Measurements from ENCODE around the gene DYNLT2. TPM values are rescaled to one million over a fixed set of nuclear protein-coding genes. Genes with fewer than 3 reads are reported as not detected.
"Not testable (repeated sequence)": the region's sequence is repeated elsewhere in the genome, so short reads cannot be mapped to it uniquely, and the experiment has no call there.

The DYNLT2 gene
- total and polyA plus RNA-seq, 2 donors from 2014 or later: 1.9 to 2.6 TPM

DNA sequence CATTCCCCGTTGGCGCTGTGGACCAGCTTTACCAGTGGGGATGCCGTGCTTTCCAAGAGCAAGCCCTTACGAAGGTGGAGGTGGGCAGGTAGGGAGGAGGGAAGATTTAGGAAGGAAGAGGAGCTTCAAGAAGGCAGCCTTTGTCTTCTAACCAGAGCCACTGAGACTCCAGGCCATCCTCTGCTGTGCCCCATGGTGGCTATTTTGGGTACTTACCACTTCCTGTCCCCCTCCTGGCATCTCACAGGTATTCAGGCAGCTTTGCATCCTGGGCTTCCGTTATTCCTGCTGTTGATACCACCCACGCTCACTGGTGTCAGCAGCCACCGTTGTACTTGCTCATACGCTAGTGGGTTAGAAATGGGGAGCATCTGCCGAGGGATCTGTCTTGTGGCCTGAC, 23.0 kb upstream of the DYNLT2 start:
- Histone ChIP-seq H3K9me3 (ENCODE audit: control insufficient read depth in 2 of 3, insufficient read depth in 1 of 3, low read length in 3 of 3) (no peaks in the 10 kb centered on the region), H3K27ac (ENCODE audit: low read depth in 2 of 2, low read length in 2 of 2) (no peak overlapping the region), H3K4me3 (ENCODE audit: low read length in 3 of 3) (no peak overlapping the region), H3K36me3 (ENCODE audit: control insufficient read depth in 2 of 3, insufficient read depth in 3 of 3, low read length in 3 of 3) (peaks cover 2 to 36% (median 28%) of the 10 kb centered on the region in 3 donors), H3K27me3 (ENCODE audit: control insufficient read depth, insufficient read depth, low read length) (no peaks in the 10 kb centered on the region), H3K9ac (ENCODE audit: low read length in 3 of 3) (no peak overlapping the region), H3K4me1 (ENCODE audit: control insufficient read depth in 2 of 3, insufficient read depth in 2 of 3, low read depth in 1 of 3, low read length in 3 of 3) (no peaks in the 10 kb centered on the region)
- intact Hi-C loops (cut with DNase I): no loop called here
- DNase-seq: no peak
- no peak for TF ChIP-seq CTCF (IDR thresholded peaks at IDR 0.05; ENCODE audit: borderline replicate concordance, extremely low read depth, insufficient read depth)
- FAIRE-seq: no peak

DNA sequence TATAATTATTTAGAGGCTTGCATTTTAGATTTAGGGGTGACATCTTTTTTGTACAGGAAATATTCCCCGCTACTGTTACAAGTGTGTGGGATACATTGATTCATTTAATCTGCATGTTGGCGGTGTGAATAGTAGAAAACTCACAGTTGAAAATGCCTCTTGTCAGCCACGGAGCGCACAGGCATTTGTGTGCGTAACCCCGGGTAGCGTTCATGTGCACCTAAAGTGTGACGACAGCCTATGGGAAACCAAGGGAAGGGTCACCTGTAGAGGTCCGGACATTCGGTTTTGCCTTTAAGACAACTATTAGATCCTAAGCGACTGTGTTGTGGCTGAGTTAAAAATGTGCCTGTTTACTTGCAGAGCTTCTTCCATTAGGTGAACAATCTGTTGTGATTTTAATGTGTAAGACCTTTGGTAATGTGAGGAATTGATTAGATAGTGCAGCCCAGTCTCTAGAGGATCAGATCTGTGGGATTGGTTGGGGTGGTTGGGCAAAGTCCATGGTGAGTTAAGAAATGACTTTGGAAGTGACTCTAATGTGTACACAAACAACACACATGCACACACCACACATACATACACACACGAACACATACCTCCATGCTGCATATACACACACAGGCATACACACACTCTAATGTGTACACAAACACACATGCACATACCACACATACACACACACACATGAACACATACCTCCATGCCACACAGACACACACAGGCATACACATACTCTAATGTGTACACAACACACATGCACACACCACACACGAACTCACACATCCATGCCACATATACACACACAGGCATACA, 15.8 kb upstream of the DYNLT2 start:
- no peaks in the 10 kb centered on the region for H3K27me3 ChIP-seq (ENCODE audit: control insufficient read depth, insufficient read depth, low read length)
- no peak overlapping the region for H3K4me3 ChIP-seq (ENCODE audit: low read length in 3 of 3)
- H3K4me1 ChIP-seq (ENCODE audit: control insufficient read depth in 2 of 3, insufficient read depth in 2 of 3, low read depth in 1 of 3, low read length in 3 of 3): no peaks in the 10 kb centered on the region
- no peak overlapping the region for H3K9ac ChIP-seq (ENCODE audit: low read length in 3 of 3)
- H3K27ac ChIP-seq (ENCODE audit: low read depth in 2 of 2, low read length in 2 of 2): no peak overlapping the region
- intact Hi-C loops (cut with DNase I): no loop called here
- no peaks in the 10 kb centered on the region for H3K9me3 ChIP-seq (ENCODE audit: control insufficient read depth in 2 of 3, insufficient read depth in 1 of 3, low read length in 3 of 3)
- peaks cover 7 to 34% (median 22%) of the 10 kb centered on the region in 3 donors for H3K36me3 ChIP-seq (ENCODE audit: control insufficient read depth in 2 of 3, insufficient read depth in 3 of 3, low read length in 3 of 3)
- DNase-seq: no peak
- no peak for TF ChIP-seq CTCF (IDR thresholded peaks at IDR 0.05; ENCODE audit: borderline replicate concordance, extremely low read depth, insufficient read depth)
- FAIRE-seq: no peak

- Histone ChIP-seq H3K9me3 (ENCODE audit: control insufficient read depth in 2 of 3, insufficient read depth in 1 of 3, low read length in 3 of 3) (no peaks in the 10 kb centered on the region), H3K4me3 (ENCODE audit: low read length in 3 of 3) (no peak overlapping the region), H3K9ac (ENCODE audit: low read length in 3 of 3) (no peak overlapping the region), H3K27me3 (ENCODE audit: control insufficient read depth, insufficient read depth, low read length) (no peaks in the 10 kb centered on the region), H3K27ac (ENCODE audit: low read depth in 2 of 2, low read length in 2 of 2) (no peak overlapping the region), H3K4me1 (ENCODE audit: control insufficient read depth in 2 of 3, insufficient read depth in 2 of 3, low read depth in 1 of 3, low read length in 3 of 3) (no peaks in the 10 kb centered on the region), H3K36me3 (ENCODE audit: control insufficient read depth in 2 of 3, insufficient read depth in 3 of 3, low read length in 3 of 3) (peaks cover 7 to 30% (median 19%) of the 10 kb centered on the region in 3 donors)
- intact Hi-C loops (cut with DNase I): no loop called here
- no peak for FAIRE-seq
- no peak for TF ChIP-seq CTCF (IDR thresholded peaks at IDR 0.05; ENCODE audit: borderline replicate concordance, extremely low read depth, insufficient read depth)
- peak in 2 of 5 donors; percentile 26 to 69 for DNase-seq
Observed at GRCh38 chr6:169766232-169766631, 14.9 kb upstream of the DYNLT2 start.

GRCh38 chr6:169765789-169766188, 14.4 kb upstream of the DYNLT2 start:
- H3K27ac ChIP-seq (ENCODE audit: low read depth in 2 of 2, low read length in 2 of 2); H3K4me3 ChIP-seq (ENCODE audit: low read length in 3 of 3); H3K9ac ChIP-seq (ENCODE audit: low read length in 3 of 3); H3K4me1 ChIP-seq (ENCODE audit: control insufficient read depth in 2 of 3, insufficient read depth in 2 of 3, low read depth in 1 of 3, low read length in 3 of 3); intact Hi-C loops (cut with DNase I); H3K27me3 ChIP-seq (ENCODE audit: control insufficient read depth, insufficient read depth, low read length); H3K9me3 ChIP-seq (ENCODE audit: control insufficient read depth in 2 of 3, insufficient read depth in 1 of 3, low read length in 3 of 3); FAIRE-seq; DNase-seq: not testable (repeated sequence)
- peaks cover 7 to 31% (median 22%) of the 10 kb centered on the region in 3 donors for H3K36me3 ChIP-seq (ENCODE audit: control insufficient read depth in 2 of 3, insufficient read depth in 3 of 3, low read length in 3 of 3)
